GM18517 (cell line): ENCODE data around the gene NEK7.
A peak's percentile ranks its signal among the peaks of the same experiment; 100 is the strongest.
"Not testable (repeated sequence)": the region's sequence is repeated elsewhere in the genome, so short reads cannot be mapped to it uniquely, and the experiment has no call there.

Source experiments
- ATAC-seq: cut with Tn5 transposase; IDR thresholded peaks from one replicate; pipeline ENCODE4 v1.9.1; 2021; ENCODE audit warnings: mild to moderate bottlenecking, moderate library complexity; ENCODE audit not compliant: unreplicated experiment

NEK7 gene

DNA sequence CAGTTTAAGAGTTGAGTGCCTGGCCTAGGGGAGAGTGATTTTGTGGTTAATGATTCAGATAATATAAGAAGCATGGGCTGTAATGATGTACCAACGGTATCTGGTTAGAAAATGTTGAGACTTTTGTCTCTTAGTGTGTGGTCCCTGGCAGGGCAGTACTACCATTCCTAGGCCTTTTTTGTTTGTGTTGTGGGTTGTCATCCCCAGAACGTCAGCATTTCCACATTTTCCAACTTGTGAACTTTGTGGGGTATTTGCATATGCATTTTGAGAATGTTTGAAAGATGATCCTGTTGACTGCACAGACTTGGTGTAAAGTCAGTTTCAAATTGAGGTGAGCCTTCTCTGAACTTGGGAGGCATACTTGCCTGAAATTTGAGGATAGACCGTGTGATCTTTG lies 11.4 kb downstream of the NEK7 start:
- ATAC-seq: no peak

DNA sequence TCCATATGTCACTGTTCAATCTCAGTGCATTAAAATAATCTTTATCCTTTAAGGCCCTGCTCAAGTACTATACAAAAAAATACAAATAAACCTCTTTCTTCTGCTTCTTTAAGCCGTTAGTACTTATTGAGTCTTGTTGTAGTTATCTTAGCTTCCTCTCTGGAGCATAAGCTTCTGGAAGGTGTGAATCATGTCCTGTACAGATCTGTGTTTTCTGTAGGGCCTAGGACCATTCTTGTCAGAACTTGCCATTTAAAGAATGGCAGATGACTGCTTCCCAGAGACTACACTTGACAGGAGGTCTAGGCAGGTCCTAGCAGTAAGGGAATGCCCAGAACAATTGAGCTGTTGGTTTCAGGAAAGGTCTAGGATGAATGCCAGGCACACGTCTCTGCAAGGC lies 12.9 kb downstream of the NEK7 start:
- ATAC-seq: no peak

GRCh38 chr1:198171667-198172540 lies 15.1 kb downstream of the NEK7 start:
- ATAC-seq: no peak

DNA sequence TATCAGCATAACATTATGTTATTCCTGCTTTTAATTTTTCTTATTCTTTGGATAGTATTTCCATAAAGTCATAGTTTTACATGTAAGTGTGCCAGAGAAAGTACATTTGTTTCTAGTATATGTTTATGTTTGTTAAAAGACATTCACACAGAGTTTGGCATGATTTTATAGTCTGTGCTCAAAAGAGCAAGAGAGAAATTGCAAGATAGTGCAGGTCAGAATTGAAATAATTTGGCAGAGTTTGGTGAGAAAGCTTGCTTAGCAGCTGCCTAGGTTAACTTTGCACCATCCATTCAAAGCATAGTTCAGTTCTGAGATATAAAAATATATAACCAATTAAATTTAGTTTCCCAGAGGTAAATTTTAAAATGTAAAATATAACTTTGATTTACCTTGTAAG lies 17.0 kb downstream of the NEK7 start:
- ATAC-seq: no peak

- ATAC-seq: peak; percentile 77
Measured at GRCh38 chr1:198174297-198174696, 17.5 kb downstream of the NEK7 start.

GRCh38 chr1:198175423-198176170 lies 18.8 kb downstream of the NEK7 start:
- no peak for ATAC-seq

DNA sequence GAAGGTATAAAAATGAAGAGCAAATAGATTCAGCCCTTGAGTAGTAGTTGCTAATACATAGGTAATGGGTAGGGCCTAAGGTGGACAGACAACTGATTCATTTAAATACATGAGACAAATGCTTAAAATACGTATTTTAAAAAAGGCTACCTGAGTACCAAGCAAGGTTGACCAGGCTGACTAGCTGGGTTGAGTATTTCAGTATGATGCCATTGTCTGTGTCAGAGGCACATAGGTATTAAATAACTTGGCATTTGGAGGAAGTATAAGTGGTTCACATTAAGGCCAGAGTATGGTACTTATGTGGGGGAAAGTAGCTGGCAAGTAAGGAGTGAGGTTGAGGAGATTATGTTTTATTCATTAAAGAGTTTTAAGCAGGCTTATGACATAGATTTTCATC lies 19.4 kb downstream of the NEK7 start:
- ATAC-seq: no peak

DNA sequence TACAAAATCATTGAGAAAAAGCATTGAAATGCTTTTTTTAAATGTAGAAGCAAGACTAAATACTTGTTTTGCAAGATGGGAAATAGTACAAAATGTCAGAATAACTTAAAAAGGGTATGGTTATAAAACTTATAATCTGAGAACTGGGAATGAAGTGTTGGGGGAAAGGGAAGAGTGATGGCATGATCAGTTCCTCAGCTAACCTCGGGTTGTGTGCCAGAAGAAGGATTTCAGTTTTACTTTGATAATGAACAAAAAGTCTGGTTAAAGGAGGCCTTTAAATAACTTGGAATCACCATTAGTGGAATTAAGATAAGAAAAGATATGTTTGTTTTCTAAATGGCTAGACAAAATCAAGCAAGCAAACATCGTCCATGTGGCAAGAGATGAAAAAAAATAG lies 20.7 kb downstream of the NEK7 start:
- no peak for ATAC-seq

DNA sequence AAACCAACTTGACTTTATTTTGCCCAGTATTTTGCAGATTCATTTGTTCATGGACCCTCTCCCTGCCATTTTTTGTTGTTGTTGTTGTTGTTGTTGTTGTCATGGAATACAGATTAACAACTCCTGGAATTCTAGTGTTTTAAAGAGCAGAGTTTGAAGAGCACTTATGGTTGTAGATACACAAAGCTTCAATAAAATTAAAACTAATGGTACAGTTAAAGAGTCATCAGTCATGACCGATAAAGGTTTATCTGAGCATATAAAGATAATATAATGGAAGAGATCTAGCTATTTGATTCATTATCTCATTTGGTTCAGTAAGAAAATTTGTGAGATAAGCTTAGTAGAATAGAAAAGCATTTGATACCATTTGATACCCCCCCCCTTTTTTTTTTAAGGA lies 21.8 kb downstream of the NEK7 start:
- no peak for ATAC-seq

DNA sequence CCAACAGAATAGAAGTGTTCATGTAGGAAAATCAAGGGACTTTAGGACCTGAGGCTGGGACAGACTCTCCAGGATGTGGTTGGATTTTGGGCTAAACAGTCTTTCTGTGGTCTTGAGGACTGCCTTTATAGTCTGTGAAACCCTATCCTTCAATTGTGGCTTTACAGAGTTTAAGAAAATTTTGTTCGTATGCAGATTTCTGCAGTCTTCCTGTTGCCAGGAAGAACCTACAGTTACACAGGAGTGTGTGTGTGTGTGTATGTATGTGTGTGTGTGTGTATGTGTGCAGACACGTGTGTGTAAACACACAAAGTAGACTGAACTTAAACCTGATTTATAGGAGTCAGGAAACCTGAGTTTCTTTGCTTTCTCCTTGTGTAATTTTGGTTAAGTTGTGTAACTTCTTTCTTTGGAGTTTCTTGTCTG lies 22.8 kb downstream of the NEK7 start:
- no peak for ATAC-seq

DNA sequence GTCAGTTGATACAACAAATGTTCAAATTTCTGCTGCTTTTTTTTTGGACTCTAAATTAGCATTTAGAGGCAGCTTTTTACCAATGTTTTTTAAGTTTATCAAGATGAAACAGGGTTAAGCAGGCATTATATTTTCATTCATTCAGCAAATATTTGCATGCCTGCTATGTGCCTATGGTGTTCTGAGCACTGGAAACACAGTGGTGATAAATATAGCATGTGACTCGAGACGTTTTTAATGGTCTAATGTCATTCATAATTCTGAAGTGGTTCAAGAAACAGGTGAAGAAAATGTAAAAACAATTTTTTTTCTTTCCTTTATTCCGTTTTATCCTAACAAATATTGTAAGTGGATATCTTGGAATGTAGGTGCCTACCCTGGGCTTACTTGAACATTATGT lies 26.8 kb downstream of the NEK7 start:
- no peak for ATAC-seq

DNA sequence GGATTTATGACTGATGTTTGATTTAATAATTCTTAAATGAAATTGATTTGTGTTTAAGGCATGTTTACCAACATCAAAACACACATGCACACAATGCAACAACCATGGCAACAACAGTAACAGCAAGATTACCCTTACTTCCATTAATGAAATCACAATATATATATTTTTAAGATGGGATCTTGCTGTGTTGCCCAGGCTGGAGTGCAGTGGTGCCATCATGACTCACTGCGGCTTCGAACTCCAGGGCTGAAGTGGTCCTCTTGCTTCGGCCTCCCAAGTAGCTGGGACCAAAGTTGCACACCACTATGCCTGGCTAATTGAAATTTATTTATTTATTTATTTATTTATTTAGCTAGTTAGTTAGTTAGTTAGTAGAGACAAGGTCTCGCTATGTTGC lies 27.7 kb downstream of the NEK7 start:
- ATAC-seq: no peak

- no peak for ATAC-seq
Measured at GRCh38 chr1:198185146-198185545, 28.3 kb downstream of the NEK7 start.

DNA sequence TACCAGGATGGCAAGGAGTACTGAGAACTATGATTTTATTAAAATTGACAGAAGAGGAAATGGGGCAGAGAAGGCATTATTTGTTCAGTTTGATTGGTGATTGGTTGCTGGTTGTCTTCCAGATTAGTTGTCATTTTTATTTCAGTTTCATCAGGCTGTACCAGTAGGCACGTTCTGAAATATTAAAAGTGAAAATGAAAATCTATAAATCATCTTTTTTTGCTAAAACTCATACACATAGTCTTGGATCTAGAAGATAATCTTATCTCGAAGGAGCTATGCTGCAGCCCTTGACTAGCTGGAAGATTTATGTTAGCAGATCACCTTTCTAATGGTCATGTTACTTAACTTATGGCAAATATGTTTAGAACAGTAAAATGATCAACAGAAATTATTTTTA lies 29.0 kb downstream of the NEK7 start:
- ATAC-seq: peak; percentile 88

DNA sequence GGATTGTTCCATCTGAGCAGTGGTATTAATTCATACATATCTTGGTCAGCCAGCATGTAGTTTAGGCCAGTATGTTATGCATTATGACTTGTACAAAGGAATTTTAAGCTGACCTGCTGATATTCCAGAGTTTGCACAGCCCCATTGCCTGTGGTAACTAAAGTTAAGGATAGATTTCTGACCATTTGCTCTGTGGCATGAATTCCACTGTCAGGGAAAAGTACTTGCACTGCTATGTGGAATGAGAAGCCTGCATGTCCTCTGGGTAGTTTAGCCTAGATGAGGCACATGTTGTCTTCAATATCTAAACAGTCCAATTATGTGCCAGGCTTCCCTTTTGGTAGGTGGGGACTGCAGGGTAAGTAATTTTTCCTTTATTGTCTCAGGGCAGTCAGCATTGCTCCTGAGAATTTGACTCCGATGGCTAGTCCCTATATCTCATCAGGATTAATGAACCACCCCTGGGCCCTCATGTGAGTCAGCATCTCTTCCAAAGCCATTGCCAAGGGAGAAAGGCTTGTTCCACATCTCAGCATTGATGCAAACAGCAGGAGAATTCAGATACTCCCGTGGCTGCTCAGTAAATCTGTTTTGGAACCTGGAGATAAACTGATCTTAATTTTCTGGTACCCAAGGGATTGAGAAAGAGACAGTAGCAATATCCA lies 30.2 kb downstream of the NEK7 start:
- no peak for ATAC-seq

GRCh38 chr1:198187973-198188588 lies 31.3 kb downstream of the NEK7 start:
- ATAC-seq: no peak

GRCh38 chr1:198191117-198191516 lies 34.3 kb downstream of the NEK7 start:
- no peak for ATAC-seq

- not testable (repeated sequence) for ATAC-seq
Measured at GRCh38 chr1:198193871-198194270, 37.1 kb downstream of the NEK7 start.

GRCh38 chr1:198196630-198197029 lies 39.8 kb downstream of the NEK7 start:
- no peak for ATAC-seq

DNA sequence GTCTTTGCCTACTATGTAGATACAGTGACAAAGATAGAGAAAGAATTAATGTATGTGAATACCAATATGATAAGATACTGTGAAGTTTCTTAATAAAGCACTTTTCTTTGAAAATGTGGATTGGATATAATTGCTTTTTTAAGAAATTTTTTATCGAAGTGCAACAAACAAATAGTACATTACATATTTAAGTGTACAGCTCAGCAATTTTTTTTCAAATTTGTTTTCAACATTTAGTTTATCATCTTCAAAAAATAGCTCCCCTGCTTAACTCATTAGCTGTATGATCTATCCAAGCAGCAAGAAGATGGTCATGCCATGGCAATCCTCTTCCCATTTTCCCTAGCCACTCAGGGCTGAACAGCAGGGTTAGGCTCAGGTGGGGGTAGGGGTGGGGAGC lies 40.5 kb downstream of the NEK7 start:
- no peak for ATAC-seq

GRCh38 chr1:198199105-198199504 lies 42.3 kb downstream of the NEK7 start:
- no peak for ATAC-seq
